HG03159 (cell line): ENCODE data around the gene RAD23B.

Source experiments
- ATAC-seq: cut with Tn5 transposase; IDR thresholded peaks from one replicate; pipeline ENCODE4 v1.9.1; 2021; ENCODE audit warnings: mild to moderate bottlenecking, moderate library complexity; ENCODE audit not compliant: unreplicated experiment

Gene RAD23B

DNA sequence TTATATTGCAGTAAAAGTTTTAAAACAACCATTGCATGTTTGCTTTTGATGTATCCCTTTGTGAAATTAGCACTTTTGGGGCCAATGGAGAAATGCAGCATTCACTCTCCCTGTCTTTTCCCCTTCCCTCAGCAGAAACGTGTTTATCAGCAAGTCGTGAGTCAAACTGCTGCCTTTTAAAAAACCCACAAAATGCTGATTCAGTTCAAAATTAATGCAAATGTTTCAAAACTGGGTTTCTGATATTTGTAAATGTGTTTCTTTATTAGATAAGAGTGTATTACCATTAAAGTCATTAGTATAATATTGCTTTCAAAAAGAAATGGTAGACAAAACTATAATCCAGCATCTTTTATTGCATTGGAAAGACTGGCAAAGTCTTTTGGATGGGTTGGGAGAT lies 47.3 kb downstream of the RAD23B start:
- no peak for ATAC-seq

- no peak for ATAC-seq
These were observed 49.8 kb downstream of the RAD23B start for GRCh38 chr9:107332883-107333282.

DNA sequence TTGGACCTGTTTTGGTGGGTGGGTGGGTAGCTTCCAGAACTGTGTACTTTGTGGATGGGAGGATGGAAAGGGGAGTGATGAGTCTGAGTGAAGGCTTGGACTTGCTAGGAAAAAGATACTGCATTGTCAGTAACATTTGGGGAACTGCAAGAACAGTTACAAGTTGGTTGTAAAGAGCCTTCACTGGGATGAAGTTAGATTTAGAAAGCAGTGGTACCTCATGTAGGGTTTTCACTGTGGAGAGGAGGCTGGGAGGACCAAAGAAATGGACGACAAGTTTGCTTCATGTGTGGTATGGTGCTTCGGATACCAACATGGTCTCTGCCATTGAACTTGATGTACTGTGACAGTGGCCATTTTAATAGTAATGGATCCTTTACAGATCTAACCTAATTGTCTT lies 50.3 kb downstream of the RAD23B start:
- ATAC-seq: no peak

DNA sequence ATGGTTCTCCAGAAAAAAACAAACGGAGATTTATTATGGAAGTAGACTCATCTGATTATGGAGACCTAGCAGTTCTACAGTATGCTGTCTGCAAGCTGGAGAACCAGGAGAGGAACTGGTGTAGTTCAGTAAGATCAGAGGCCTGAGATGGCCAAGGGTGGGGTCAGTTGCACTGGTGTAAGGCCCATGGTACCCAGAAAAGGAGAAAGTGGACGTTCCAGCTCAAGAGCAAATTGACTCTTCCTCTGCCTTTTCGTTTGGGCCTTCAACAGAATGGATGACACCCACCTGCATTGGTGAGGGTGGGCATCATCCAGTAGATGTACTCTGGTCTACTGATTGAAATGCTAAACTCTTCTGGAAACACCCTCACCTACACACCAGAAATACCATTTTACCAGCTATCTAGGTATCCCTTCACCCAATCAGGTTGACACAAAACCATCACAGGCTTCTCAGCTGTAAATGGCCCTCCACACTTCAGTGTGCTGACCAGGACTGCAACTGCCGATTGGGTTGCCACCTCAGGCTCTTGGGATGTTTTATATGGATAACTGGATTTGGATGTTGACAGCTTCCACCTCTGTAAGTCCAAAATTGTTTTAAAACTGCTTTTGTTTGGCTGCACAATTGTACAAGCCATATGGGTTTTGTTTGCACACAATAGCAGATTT lies 51.2 kb downstream of the RAD23B start:
- ATAC-seq: no peak

DNA sequence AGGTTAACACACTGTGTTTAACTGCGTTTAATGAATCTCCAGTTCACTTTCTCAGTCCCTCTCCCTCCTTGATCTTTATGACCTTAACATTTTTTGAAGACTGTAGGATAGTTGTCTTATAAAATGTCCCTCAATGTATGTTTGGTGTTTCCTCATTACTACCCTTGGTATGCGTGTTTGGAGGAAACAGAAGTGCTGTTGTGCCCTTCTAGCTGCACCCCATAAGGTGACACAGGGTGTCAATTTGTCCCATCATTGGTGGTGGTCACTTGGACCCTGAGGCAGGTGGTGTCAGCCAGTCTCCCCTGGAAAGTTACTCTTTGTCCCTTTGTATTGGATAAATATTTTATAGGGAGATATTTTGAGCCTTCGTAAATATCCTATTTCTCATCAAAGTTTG lies 52.3 kb downstream of the RAD23B start:
- ATAC-seq: no peak

DNA sequence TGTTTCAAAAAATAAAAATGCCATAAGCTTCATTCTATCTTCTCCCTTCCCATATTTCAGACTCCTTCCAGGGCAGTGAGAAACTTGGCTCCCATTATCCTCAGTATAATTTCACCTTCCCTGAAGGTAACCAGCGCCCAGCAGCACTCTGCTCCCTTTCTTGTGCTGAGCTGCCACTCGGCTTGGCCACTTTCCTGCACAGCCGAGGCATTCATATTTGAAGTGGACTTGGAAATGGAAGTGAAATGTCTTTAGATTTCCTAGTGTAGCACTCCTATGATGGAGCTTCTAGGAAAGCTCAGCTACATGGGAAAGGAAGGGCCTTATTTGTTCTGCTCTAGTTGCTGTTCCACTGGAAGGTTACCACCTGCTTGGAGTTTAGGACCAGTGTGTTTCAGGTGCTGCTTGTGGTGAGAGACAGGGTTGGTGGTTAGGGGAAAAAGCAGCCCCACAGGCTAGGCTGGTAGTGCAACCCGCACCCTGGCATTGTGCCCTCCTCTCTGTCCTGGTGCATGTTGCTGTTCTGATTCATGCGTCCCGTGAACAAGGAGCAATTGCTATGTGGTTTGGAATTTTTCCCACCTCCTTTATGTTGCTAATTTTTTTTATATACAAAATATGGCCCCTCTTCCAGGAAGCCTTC lies 53.8 kb downstream of the RAD23B start:
- ATAC-seq: no peak

DNA sequence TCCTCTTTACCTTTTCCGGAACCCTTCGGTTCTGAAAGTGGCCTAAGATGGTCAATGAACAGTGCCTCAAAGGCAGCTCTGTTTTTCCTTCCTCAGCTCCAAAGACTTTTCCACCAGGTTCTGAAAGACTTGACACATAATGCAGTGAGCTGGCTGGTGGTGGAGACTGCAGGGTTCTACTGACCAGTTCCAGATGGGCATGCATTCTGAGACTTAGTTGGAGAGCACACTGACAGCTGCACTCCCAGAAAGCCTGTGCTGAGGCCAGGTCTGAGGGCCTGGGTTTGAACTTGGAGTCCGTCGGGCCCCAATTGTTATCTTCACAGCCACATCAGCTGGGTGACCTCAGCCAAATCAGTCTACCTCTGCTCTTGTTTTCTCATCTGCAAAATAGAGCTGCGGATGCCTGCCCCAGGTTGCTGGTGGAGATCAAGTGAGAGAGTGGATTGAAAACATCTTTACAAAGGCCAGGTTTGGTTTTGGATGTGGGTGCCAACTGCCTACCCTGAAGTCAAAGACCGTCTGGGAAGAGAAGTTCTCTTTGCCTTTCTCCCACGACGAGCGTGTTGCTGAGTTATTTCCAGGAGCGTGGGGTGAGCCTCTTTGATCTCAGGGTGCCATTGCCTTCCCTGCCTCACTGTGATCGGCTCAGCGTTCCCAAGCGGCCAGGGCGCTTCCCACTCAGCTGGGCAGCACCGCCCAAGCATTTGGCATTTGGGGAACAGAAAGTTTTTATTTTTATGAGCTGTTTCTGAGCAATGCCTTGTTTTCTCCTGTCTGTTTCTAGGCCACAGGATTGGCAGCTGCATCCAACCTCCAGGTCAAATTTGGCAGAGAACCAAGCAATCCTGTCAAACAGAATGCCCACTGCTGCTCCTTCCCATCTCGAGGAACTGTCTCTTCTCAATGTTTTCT lies 54.9 kb downstream of the RAD23B start:
- ATAC-seq: no peak

DNA sequence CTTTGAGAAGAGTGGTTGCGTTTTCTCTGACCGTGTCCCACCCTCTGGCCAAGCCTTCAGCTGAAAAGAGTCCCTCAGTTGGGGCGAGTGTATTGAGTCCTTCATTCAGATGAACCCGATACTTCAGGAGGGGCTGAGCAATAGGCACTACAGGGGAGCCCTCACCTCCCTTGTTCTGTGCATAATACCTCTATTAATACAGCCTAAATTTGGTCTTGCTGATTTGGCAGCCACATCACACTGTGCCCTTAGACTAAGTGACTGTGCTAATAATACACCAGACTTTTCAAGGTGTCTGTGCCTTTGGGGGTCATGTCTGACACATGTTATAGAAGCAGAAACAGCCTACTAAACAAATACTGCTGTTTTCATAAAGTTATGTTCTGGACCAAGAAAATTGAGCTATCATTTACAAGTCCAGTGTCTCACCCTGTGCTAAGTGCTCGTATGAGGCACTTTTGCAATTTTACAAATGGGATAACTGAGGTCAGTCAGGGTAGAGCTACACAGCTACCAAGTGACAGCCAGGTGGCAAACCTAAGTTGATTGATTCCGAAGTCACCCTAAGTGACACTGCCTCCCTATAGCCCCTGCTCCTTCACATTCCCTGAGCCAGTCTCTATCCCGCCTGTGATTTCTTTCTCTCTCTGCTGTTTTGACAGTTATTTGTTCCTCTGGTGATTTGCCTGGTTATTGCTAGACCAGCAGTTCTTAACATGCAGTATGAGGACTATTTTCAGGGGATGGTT lies 56.0 kb downstream of the RAD23B start:
- ATAC-seq: no peak

DNA sequence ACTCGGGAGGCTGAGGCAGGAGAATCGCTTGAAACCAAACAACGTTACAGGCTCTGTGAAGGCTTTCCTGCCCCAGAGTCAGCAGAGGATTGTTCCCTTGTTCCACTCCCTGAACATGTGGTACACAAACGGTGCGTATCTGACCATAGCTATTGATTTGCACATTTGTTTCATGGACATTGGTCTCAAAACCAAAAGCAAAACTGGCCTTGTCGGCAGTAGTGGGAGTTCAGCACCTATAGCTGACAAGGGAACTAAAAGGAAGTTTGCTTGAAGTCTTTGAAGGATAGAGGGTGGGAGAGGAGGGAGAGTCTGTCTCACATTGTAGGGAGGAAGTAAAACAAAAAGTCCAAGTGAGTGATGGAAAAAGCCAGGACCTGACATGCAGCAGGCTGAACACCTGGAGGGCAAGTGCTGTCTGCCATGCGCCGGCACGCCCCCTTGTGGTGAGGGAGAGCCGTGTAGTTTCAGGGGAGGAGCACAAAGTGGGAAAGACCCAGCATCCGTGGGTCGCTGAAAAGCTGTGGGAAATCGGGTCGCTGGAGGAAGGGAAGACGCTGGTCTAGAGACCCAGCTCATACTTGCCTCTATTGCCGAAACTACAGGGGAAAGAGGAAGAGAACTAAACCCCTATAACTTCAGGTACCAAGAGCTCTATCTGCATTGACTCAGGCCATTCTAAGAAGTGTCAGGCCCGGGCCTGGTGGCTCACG lies 58.0 kb downstream of the RAD23B start:
- peak; percentile 71 for ATAC-seq

DNA sequence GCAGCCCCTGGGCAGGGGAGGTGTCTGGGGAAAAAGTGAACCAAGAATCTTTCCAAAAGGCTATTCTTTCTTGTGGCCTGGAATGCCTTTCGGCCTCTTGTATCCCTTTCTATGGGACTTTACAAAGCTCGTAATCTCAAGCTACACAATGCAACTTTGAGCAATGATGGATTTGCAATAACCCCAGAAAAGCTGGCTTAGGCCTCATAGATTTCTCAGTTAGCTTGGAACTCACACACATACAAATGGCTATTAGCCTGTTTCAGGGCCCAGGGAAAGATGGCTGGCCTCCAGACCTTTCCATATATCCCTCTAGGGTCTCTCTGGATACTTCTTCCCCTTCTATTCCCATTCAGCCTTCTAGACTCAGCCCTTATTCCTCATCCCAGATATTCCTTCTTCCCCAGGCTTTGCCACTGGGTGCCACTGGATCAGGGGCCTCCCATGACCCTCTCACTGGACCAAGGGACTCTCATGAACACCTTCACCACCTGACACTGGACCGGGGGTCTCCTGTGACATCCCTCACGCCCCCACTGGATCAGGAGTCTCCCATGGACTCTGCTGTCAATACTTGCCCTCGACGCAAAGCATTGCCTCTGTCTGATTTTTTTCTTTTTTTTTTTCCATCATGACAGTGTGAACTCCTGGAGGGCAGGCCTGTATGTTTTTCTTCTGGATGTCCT lies 59.5 kb downstream of the RAD23B start:
- ATAC-seq: no peak

GRCh38 chr9:107345327-107345726 lies 62.2 kb downstream of the RAD23B start:
- no peak for ATAC-seq

DNA sequence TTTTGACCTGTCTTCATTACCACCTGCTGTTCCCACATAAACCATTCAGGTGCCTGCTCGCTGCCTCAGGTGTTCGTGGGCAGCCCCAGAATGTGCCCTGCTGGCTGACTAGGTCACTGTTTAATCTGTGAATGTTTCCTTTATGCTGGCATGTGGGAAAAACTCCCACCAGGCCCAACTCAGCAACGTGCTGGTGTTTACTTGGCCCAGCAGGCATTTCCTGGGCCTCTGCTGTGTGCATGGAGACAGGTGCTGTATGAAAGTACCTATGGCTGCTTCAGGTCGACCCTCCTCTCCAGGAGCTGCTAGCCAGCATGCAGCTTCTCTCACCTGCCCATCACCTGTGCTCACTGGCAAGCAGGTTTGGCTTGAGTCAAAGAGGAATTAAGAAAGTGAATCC lies 65.8 kb downstream of the RAD23B start:
- no peak for ATAC-seq

DNA sequence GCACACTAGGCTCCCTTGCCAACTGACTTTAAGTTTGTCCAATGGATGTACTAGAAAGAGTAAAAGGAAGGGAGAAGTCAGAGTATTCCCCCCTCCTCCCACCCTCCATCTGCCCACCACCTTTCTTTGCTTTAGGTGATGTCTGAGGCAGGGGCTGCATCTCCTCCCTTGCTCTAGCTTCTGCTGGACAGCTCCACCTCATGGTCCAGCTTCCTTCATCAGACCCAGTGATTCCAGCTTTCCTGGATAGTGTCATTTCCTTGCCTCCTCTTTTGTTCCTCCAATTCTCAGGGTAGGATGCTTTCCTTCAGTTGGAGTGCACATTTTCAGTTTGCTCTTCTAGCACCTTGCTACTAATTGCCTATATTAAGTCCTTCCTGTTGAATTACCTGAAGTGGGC lies 67.4 kb downstream of the RAD23B start:
- no peak for ATAC-seq

DNA sequence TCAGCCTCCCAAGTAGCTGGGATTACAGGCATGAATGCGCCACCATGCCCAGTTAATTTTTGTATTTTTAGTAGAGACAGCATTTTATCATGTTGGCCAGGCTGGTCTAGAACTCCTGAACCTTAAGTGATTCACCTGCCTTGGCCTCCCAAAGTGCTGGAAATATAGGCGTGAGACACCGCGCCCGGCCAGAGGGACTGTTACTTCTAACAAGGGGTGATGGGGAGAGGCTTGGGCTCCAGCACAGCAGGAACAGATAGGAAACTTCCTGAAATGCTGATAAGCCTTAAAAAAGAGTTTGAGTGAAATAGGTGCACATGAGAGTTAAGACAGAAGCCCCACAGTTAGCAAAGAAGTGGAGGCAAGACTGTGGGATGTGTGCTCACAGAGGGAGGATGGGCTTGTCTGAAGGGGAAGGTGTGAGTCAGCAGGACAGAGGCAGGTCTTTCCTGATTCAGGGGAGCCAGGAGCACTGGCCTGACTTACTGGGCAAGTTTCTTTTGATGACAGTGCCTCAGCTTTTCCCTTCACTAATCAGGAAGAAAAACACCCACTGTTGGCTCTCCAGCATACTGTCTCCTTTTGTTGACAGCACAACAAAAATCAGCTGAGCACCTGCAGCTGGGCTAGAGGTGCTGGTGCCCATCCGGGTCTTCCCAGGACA lies 68.4 kb downstream of the RAD23B start:
- no peak for ATAC-seq

GRCh38 chr9:107355394-107355793 lies 72.3 kb downstream of the RAD23B start:
- no peak for ATAC-seq

GRCh38 chr9:107358986-107359385 lies 75.9 kb downstream of the RAD23B start:
- no peak for ATAC-seq

DNA sequence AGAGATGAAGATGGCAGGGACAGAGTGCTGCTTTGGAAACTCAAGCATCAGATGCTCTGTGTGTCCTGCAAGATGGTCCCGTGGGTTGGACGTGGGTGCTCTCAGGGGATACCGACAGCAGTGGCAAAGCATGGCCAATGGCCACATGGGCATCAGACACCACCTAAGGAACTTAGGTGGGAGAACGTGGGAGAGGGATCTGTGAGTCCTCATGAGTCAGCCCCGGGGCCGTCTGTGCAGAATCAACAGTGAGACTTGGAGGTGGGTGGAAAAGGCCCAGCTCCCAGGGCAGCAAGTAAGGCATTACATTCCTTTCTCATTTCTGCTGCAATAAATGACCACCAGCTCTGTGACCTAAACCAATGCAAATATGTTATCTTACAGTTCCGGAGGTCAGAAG lies 77.0 kb downstream of the RAD23B start:
- ATAC-seq: no peak

- no peak for ATAC-seq
These were observed 78.7 kb downstream of the RAD23B start for GRCh38 chr9:107361816-107362215.

- no peak for ATAC-seq
These were observed 80.6 kb downstream of the RAD23B start for GRCh38 chr9:107363516-107364152.
